ENCODE data around the gene CERK.
"Not testable (repeated sequence)": the region's sequence is repeated elsewhere in the genome, so short reads cannot be mapped to it uniquely, and the experiment has no call there.

CERK gene, protein sequence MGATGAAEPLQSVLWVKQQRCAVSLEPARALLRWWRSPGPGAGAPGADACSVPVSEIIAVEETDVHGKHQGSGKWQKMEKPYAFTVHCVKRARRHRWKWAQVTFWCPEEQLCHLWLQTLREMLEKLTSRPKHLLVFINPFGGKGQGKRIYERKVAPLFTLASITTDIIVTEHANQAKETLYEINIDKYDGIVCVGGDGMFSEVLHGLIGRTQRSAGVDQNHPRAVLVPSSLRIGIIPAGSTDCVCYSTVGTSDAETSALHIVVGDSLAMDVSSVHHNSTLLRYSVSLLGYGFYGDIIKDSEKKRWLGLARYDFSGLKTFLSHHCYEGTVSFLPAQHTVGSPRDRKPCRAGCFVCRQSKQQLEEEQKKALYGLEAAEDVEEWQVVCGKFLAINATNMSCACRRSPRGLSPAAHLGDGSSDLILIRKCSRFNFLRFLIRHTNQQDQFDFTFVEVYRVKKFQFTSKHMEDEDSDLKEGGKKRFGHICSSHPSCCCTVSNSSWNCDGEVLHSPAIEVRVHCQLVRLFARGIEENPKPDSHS

DNA sequence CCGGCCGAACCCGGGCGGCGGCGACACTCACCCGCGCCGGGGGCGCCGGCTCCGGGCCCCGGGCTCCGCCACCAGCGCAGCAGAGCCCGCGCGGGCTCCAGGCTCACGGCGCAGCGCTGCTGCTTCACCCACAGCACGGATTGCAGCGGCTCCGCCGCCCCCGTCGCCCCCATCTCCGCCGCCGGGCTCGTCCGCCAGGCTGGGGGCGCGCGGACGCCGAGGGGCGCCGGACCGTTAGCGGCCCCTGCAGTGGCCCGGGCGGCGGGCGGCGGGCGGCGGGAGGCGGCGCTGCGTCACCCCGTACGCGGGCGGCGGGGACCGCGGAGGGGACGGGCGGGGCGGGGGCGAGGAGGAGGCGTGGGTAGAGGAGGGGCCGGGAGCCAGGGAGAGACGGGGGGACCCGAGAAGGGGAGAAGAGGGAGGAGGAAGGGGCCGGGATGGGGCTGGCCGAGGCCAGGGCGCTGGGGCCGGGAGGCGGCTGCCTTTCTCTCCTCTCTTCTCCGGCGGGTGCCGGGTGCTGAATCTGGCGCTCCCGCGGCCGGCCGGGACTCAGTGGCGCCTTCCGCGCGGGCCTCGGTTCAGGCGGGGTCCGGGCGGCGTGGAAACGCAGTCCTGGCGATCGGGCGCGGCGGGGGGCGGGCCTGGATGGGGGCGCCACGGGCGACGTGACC is at the start of gene CERK:
Gene CERK, minus strand, starts transcription at position 277 of the 671 bp plus-strand sequence. Its CDS starts 104 bp downstream, at position 173.
- DNase-seq, result peak; percentile 51

DNA sequence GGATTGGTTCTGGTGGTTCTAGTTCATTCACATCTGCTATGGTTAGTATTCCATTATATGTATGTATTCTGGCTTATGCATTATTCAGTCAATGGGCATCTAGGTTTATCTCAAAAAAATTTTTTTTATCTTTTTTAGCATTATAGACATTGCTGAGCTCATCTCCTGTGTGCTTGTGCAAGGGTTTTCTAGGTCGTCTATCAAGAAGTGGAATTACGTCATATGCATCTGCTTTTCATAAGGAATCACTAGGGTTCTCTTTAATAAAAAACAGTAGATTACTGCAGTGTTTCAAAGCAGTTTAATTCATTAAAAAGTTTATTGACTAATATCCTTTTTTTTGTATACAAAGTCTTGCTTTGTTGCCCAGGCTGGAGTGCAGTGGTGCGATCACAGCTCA is 45.7 kb upstream of the CERK start:
- no peak for DNase-seq

DNA sequence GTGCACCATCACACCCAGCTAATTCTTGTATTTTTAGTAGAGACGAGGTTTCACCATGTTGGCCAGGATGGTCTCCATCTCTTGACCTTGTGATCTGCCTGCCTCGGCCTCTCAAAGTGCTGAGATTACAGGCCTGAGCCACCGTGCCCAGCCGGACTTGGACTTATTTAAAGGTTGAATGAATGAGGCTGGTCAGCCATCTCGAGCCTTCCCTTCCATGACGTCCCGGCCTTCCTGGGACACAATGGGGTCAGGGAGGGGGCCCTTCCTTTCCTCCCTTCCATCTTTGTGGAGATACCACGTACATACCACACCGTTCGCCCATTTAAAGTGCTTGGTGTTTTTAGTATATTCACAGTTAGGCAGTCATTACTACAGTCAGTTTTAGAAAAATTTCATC is 44.1 kb upstream of the CERK start:
- not testable (repeated sequence) for DNase-seq

DNA sequence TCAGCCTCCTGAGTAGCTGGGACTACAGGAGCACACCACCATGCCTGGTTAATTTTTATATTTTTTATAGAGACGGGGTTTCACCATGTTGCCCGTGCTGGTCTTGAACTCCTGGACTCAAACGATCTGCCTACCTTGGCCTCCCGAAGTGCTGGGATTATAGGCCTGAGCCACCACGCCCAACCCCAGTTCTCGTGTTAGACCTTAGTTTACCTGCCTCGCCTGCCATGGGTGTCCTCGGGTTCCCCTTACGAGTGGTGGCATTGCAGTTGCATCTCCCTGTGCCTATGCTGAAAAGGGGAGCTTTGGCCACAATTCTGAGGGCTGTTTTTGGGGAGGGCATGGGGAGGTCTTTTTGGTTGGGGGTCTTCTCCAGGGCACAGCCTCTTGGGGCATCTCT is 43.2 kb upstream of the CERK start:
- no peak for DNase-seq

DNA sequence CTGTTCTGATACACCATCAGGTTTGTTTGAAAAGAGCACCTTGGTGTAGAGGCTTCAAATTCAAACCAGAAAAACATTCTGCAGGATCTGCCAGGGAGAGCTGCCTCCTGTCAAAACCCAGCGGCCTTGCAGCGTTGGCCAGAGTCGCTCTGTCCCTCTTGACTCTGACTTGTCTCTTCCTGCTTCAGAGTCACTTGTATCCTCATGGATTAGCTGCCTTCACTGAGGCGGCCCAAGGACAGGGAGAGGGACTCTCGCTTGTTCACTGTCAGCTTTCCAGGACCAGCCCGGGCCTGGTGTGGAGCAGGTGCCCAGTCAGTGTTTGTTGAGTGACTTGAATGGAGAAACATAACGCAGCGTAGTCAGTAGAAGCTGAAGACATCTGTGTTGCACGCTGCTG is 42.4 kb upstream of the CERK start:
- DNase-seq, result no peak

DNA sequence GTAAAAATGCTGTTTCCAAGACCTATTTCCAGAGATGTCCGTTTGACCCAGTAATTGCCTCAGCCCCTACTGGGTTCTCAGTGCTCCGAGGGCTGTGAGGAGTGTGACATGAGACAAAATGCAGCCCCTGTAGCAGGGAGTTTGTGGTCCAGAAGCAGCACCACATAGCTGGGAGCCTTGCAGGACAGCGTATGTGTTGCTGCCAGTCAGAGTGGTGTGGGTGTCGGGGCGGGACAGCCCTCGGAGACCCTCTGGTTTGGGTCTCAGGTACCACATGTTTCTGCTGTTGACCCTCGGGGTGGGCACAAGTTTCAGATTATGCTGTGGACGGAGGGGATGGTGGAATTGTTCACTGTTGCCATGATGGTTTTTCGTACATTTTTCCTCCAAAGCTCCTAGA is 41.6 kb upstream of the CERK start:
- no peak for DNase-seq

DNA sequence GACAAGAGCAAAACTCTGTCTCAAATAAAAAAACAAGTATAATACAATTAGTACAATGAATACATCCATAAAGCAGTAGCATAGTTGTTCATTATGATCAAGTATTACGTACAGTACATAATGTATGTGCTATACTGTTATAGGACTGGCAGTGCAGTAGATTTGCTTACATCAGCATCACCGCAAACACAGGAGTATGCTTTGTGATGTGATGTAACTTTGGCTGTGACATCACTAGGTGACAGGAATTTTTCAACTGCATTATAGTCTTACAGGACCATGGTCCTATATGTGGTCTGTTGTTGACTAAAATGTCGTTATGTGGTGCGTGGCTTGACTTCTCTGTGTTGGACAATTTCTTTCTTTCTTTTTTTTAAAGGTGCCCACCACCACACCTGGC is 41.0 kb upstream of the CERK start:
- DNase-seq, result no peak

DNA sequence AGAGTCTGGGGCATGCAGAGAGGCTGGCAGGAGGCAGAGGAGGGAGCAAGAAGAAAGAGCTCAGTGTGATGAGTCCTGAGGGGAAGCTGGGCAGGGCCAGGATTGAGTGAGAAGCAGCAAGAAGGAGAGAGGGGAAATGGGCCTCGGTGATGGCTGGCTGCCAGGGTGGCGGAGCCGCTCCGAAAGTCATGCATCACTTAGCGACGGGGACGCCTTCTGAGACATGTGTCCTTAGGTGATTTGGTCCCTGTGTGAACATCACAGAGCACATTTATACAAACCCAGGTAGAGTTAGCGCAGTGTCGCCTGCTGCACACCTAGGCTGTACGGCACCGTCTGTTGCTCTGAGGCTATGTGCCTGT is 39.5 kb upstream of the CERK start:
- DNase-seq, result no peak

DNA sequence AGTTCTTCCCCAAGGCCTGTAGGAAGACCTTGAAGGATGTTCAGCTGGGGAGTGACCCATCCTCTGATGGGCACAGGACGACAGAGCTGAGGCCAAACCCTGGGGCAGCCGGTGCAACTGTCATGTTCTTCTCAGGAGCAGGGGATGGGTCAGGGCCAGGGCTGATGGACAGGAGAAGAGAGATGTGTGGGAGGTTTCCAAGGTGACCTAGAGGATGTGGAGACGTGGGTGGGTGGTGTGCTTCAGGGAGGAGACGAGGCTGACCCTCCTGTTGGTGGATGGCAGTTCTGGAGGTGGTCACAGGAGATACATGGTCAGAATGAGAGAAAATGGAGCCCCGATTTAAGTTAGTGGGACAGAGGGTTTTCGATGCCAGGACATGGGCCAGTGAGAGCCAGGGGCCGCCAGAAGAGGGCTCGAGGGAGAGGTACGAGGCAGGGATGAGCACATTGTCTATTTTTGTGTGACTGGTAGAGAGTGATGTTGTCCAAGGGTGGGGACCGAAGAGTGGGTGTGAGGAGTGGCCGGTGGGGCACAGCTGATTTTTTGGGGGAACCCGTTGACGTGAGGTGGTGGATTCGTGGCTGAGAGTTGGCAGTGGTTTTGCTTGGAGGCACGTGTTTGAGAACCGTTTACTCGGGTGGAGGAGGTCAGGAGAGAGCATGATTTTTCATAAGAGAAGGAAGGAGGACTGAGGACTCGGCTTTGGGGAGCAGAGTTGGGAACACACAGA is 39.0 kb upstream of the CERK start:
- no peak for DNase-seq

DNA sequence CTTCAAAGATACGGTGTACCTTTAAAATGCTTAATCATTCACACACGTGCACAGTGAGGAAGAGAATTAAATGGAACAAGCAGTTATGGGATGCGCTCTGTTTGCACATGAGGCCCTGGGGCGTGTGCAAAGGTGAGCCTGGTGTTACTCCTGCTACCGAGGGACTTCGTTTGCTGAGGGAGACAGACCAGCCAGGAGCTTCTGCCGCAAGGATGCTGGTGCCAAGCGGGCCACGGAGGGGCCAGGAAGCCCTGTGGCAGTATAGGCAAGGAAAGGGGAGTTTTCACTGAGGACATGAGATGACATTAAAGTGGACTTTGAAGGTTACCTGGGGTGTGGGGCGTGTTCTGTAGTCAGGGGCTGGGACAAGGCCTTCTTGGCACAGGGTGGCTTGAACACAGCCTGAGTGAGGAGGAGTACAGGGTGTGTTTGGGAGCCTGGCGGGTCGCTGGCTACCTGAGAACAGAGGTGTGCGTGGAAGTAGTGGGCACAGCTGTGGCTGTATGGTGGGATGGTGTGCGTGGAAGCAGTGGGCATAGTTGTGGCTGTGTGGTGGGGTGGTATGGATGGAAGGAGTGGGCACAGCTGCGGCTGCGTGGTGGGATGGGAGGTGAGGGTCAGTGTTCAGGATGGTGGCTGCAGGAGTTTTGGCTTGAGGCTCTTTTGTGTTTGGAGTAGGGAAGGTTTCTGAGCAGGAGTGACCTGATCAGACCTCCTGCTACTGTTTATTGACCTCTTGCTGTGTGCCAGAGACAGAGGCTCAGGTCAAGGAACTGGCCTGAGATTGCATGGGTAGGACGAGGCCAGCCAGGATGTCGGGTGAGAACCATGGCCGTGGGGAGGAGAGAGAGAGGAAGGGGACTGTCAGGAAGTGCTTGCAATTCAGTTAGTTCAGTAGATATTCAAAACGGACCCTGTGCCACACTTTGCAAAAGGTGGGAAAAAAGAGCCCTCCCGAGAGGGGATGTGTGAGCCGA is 38.1 kb upstream of the CERK start:
- DNase-seq, result no peak

DNA sequence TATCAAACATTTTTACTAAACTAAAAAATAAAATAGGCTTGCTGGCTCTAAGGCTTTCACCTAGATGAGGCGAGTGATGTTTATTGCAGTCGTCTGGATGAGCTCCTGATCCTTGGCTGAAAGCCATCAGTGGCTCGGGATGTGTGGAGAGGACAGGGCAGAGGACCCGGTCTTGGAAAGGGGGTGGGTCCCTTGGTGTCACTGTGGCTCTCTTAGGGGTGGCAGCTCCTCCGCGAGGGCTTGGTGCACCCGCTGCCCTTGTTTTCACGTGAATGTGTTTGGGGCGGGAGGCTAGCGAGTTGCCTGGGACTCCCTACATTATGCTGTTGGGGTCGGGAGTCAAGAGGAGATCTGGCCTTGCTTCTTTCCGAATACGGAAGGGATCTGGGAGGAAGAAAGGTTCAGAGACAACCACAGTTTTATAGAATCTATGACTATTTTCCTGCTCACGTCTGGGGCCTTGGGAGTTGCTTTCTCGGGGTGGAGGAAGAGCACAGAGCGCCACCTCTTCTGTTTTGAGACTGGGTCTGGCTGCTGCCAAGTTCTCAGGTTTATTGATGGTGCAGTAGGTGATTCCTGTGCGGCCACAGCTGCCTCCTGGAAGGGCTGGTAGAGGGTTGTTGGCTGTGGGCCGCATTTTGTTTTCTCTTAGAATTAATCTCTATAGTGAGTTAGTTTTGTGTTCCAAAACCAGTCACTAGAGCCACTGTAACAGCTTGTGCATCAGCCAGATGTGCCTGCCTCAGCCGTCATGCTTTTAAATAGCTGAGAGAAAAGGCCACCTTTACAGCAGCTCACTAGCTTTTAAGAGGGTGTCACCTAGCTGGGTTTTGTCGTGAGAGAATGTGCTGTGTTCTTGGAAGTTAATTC is 37.2 kb upstream of the CERK start:
- DNase-seq, result no peak

DNA sequence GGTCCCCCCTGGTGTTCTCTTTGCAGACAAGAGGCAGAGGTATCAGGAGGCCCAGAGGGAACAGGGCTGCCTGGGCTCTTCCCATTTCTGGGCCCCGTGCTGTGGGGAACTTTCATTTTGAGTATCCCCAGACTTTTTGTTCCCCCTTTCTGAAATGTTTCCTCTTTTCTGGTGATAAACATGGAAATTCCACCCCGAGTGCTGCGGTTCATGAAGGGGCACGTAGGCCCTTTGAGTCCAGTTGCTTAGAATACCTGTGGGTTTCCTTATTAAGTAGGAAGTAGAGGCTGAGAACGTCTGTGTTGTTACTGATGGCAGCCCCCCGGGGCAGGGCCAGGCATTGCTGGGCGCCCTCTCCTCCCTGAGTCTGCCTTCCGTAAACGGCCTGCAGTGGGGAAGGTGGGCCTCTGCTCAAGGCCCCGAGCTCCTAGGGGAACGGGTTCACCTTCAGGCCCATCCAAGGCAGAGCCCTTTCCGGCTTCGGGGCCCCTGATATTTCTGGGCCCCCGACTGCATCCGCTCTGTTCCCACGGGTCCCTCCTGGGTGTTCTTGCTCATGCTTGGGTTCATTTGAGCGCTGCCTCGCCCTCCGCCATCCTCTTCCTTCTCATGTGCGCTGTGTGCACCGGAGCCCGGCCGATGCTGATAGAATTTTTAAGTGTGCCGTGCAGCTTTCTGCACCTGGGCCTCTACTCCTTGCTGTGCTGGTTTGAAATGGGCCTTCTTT is 36.4 kb upstream of the CERK start:
- DNase-seq, result no peak

DNA sequence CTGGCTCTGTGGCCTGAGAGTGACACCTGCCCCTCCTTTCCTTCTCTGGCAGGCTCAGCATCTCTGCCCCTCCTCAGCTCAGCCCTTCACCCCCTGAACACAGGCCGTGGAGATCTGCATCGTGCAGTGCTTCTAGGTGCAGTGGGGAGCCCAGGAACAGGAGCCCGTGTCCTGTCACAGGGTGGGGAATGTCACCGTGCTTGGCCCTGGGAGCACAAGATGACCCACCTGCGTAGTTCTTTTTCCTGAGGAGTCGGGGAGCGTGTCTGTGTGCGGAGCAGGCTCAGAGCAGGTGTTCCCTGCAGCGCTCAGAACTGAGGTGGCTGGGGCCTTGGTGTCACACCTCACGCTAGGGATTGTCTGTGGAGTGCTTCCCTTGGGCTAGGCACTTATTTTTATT is 35.0 kb upstream of the CERK start:
- no peak for DNase-seq

DNA sequence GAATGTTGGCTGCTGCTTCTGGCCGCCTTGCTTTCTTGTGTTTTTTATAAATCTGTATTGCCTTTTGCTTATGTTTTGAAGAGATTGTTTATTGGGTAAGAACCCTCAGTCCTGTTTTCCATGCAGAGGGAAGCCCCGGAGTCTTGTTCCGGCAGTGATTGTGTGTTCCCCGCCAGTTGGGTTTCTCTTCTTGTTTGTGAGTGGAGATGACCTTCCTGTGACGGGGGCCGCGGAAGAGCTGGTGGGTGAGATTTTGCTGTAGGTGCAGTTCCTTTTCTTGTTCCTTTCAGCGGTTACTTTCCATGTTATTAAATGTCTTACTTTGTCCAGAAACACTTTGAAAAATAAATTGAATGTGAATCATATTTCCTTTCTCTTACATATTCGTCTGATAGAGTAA is 32.7 kb upstream of the CERK start:
- DNase-seq, result no peak

DNA sequence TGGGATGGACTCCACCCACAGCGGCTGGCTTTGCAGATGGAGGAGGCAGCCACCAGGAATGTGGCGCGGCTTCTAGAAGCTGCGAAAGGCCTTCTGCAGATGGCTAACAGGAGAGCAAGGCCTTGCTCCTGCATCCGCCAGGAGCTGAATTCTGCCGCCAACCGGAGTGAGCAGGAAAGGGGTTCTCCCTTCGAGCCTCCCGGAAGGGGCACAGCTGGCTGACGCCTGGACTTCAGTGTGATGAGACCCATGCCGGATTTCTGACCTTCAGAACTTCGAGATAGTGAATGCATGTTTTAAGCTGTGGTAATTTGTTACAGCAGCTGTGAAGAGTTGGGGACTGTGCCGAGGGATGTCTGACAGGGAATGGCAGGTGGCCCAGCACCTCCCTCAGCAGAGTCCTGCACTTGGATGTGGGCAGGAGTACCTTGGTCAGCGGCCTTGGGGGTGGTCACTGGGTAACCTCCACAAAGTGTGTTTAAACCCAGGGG is 32.1 kb upstream of the CERK start:
- DNase-seq, result no peak

DNA sequence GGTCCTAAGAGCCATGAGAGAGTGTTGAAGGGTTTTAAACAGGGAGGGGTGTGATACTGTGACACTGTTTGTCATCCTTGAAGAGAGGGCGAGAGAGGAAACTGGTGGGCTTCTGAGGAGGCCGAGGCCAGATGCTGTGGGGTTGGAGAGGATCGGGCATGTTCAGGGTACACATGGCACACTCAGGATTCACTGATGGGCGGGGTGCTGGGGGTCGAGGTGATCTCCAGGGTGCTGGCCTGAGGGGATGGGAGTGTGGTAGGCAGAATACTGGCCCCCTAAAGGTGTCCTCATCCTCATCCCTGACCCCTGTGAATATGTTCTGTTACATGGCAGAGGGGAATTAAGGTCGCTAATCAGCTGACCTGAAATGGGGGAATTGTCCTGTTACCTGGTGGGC is 31.7 kb upstream of the CERK start:
- no peak for DNase-seq

DNA sequence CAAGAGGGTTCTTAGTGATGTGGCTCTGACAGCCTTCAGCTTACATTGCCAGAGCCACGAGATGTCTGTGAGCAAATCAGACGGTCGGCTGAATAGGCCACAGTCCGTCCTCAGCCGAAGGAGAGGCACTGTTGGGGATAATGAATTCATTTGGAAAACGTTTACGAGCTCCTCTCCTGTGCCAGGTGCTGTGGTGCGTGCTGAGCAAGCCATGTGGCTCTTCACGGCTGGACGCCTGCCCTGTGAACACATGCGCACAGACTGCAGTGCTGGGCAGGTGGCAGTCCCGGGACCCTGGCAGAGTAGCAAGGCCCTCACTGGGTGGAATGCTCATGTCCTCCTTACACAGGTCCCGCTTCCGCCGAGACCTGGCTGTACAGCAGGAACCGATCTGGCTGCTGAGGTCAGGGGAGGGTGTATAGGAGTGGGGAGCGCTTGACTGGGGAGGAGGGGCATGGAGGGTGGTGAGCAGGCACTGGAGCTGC is 31.2 kb upstream of the CERK start:
- DNase-seq, result no peak

DNA sequence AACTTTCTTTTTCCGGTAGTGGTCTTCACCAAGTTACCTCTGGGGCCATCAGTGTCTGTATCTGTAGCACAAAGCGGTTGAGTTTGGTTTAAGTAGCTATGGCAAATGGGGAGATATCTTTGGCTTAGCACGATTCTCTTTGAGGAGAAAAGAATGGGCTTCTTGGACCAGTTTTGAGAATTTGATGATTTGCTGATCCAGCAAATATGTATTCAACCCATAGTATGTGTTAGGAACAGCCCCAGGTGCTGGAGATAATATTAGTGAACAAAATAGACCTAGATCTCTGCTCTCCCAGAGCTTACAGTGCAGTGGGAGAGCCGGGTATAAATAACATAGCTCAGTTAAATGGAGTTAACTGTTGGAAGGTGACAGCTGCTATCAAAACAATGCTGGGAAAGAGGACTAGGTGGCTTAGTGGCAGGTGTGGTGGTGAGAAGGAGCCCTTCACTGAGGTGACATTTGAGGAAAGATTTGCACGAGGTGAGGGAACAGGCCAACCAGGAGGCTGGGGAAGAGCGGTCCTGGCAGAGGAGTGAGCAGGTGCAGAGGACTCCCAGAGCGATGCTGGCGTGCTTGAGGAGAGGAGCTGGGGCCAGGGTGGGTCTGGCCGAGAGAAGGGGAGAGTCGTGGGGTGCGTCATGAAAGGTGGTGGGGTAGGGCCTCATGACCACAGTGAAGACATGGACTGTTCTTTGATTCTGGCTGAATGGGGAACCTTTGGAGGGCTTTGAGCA is 29.4 kb upstream of the CERK start:
- no peak for DNase-seq

DNA sequence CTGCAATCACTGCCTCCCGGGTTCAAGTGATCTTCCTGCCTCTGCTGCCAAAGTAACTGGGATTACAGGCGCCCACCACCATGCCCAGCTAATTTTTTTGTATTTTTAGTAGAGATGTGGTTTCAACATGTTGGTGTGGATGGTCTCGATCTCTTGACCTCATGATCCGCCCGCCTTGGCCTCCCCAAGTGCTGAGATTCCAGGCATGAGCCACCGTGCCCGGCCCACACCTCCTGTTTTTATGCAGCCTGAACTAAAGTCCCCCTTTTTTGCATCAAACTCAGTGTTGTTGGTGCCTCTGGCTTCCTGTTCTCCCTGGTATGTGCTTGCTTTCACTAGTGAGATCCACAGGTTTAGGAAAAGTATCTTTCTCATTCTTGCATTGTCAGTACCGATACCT is 28.6 kb upstream of the CERK start:
- no peak for DNase-seq
